ENCODE results near the gene PDE1A. TPM values are rescaled to one million over a fixed set of nuclear protein-coding genes. Genes with fewer than 3 reads are reported as not detected.

Gene PDE1A
- total RNA-seq, 2 experiments from 2014 or later = not detected

- no peak overlapping the region for H3K27ac Mint-ChIP-seq
- H3K9me3 Mint-ChIP-seq = peaks cover 18% of the 10 kb centered on the region
- H3K27me3 Mint-ChIP-seq = no peaks in the 10 kb centered on the region
- H3K4me3 Mint-ChIP-seq = no peak overlapping the region
- no peak for DNase-seq
- H3K4me1 Mint-ChIP-seq = no peaks in the 10 kb centered on the region
- H3K36me3 Mint-ChIP-seq = no peaks in the 10 kb centered on the region
Observed at GRCh38 chr2:182379241-182379640, 47.6 kb downstream of the PDE1A start.

GRCh38 chr2:182378759-182379158 is 48.1 kb downstream of the PDE1A start:
- Mint-ChIP-seq H3K4me1 (no peaks in the 10 kb centered on the region), H3K4me3 (no peak overlapping the region)

GRCh38 chr2:182377467-182377866 is 49.4 kb downstream of the PDE1A start:
- H3K4me3 Mint-ChIP-seq = no peak overlapping the region
- no peak overlapping the region for H3K27ac Mint-ChIP-seq
- H3K4me1 Mint-ChIP-seq = no peaks in the 10 kb centered on the region
- DNase-seq = no peak
- H3K9me3 Mint-ChIP-seq = peaks cover 12% of the 10 kb centered on the region
- H3K36me3 Mint-ChIP-seq = no peaks in the 10 kb centered on the region
- no peaks in the 10 kb centered on the region for H3K27me3 Mint-ChIP-seq

More at GRCh38 chr2:182378759-182379158, 48.1 kb downstream of the PDE1A start:
- no peak overlapping the region for H3K27ac Mint-ChIP-seq
- no peaks in the 10 kb centered on the region for H3K36me3 Mint-ChIP-seq
- no peaks in the 10 kb centered on the region for H3K27me3 Mint-ChIP-seq
- DNase-seq = no peak
- peaks cover 15% of the 10 kb centered on the region for H3K9me3 Mint-ChIP-seq

- Mint-ChIP-seq H3K9me3 (peaks cover 12% of the 10 kb centered on the region), H3K4me1 (no peaks in the 10 kb centered on the region), H3K36me3 (no peaks in the 10 kb centered on the region), H3K27me3 (no peaks in the 10 kb centered on the region), H3K4me3 (no peak overlapping the region), H3K27ac (no peak overlapping the region)
- no peak for DNase-seq
Observed at GRCh38 chr2:182375862-182376261, 51.0 kb downstream of the PDE1A start.

GRCh38 chr2:182372661-182373060 is 54.2 kb downstream of the PDE1A start:
- no peak for DNase-seq
- Mint-ChIP-seq H3K9me3 (peaks cover 12% of the 10 kb centered on the region), H3K27ac (no peak overlapping the region), H3K36me3 (no peaks in the 10 kb centered on the region), H3K4me3 (no peak overlapping the region), H3K4me1 (no peaks in the 10 kb centered on the region), H3K27me3 (no peaks in the 10 kb centered on the region)

GRCh38 chr2:182368996-182369395 is 57.8 kb downstream of the PDE1A start:
- no peak overlapping the region for H3K4me3 Mint-ChIP-seq

GRCh38 chr2:182368446-182368845 is 58.4 kb downstream of the PDE1A start:
- no peak for DNase-seq
- H3K4me1 Mint-ChIP-seq = no peaks in the 10 kb centered on the region
- H3K27ac Mint-ChIP-seq = no peak overlapping the region
- H3K4me3 Mint-ChIP-seq = no peak overlapping the region
- H3K36me3 Mint-ChIP-seq = no peaks in the 10 kb centered on the region
- H3K27me3 Mint-ChIP-seq = no peaks in the 10 kb centered on the region
- H3K9me3 Mint-ChIP-seq = peaks cover 1% of the 10 kb centered on the region

More at GRCh38 chr2:182368996-182369395, 57.8 kb downstream of the PDE1A start:
- Mint-ChIP-seq H3K4me1 (no peaks in the 10 kb centered on the region), H3K27me3 (no peaks in the 10 kb centered on the region), H3K9me3 (peaks cover 5% of the 10 kb centered on the region), H3K27ac (no peak overlapping the region), H3K36me3 (no peaks in the 10 kb centered on the region)
- no peak for DNase-seq

GRCh38 chr2:182367401-182367800 is 59.4 kb downstream of the PDE1A start:
- Mint-ChIP-seq H3K4me1 (no peaks in the 10 kb centered on the region), H3K27ac (no peak overlapping the region), H3K27me3 (no peaks in the 10 kb centered on the region), H3K4me3 (no peak overlapping the region), H3K36me3 (no peaks in the 10 kb centered on the region), H3K9me3 (peaks cover 3% of the 10 kb centered on the region)
- no peak for DNase-seq

GRCh38 chr2:182366628-182367027 is 60.2 kb downstream of the PDE1A start:
- Mint-ChIP-seq H3K4me3 (no peak overlapping the region), H3K27me3 (no peaks in the 10 kb centered on the region), H3K9me3 (peaks cover 3% of the 10 kb centered on the region), H3K4me1 (no peaks in the 10 kb centered on the region), H3K27ac (no peak overlapping the region), H3K36me3 (no peaks in the 10 kb centered on the region)
- DNase-seq = no peak

- Mint-ChIP-seq H3K36me3 (no peaks in the 10 kb centered on the region), H3K27me3 (no peaks in the 10 kb centered on the region), H3K4me3 (no peak overlapping the region), H3K4me1 (no peaks in the 10 kb centered on the region), H3K27ac (no peak overlapping the region), H3K9me3 (peaks cover 3% of the 10 kb centered on the region)
- no peak for DNase-seq
Observed at GRCh38 chr2:182365855-182366254, 61.0 kb downstream of the PDE1A start.

- no peaks in the 10 kb centered on the region for H3K27me3 Mint-ChIP-seq
- H3K27ac Mint-ChIP-seq = no peak overlapping the region
- H3K9me3 Mint-ChIP-seq = peaks cover 3% of the 10 kb centered on the region
- no peak overlapping the region for H3K4me3 Mint-ChIP-seq
- H3K4me1 Mint-ChIP-seq = no peaks in the 10 kb centered on the region
- H3K36me3 Mint-ChIP-seq = no peaks in the 10 kb centered on the region
- no peak for DNase-seq
Observed at GRCh38 chr2:182361477-182361876, 65.4 kb downstream of the PDE1A start.

GRCh38 chr2:182360663-182361260 is 66.1 kb downstream of the PDE1A start:
- no peak overlapping the region for H3K4me3 Mint-ChIP-seq
- no peak overlapping the region for H3K27ac Mint-ChIP-seq
- no peaks in the 10 kb centered on the region for H3K4me1 Mint-ChIP-seq
- peaks cover 3% of the 10 kb centered on the region for H3K9me3 Mint-ChIP-seq
- H3K27me3 Mint-ChIP-seq = no peaks in the 10 kb centered on the region
- DNase-seq = no peak
- no peaks in the 10 kb centered on the region for H3K36me3 Mint-ChIP-seq

- Mint-ChIP-seq H3K27ac (no peak overlapping the region), H3K36me3 (no peaks in the 10 kb centered on the region), H3K4me3 (no peak overlapping the region), H3K27me3 (no peaks in the 10 kb centered on the region), H3K4me1 (no peaks in the 10 kb centered on the region), H3K9me3 (peaks cover 3% of the 10 kb centered on the region)
- DNase-seq = no peak
Observed at GRCh38 chr2:182359990-182360662, 66.7 kb downstream of the PDE1A start.

- H3K27ac Mint-ChIP-seq = no peak overlapping the region
- no peak for DNase-seq
Observed at GRCh38 chr2:182359027-182359989, 67.5 kb downstream of the PDE1A start.

GRCh38 chr2:182358601-182359000 is 68.2 kb downstream of the PDE1A start:
- Mint-ChIP-seq H3K27me3 (no peaks in the 10 kb centered on the region), H3K27ac (no peak overlapping the region), H3K9me3 (peaks cover 3% of the 10 kb centered on the region), H3K36me3 (no peaks in the 10 kb centered on the region), H3K4me1 (no peaks in the 10 kb centered on the region), H3K4me3 (no peak overlapping the region)
- no peak for DNase-seq

More at GRCh38 chr2:182359027-182359989, 67.5 kb downstream of the PDE1A start:
- Mint-ChIP-seq H3K27me3 (no peaks in the 10 kb centered on the region), H3K4me3 (no peak overlapping the region), H3K36me3 (no peaks in the 10 kb centered on the region), H3K9me3 (peaks cover 3% of the 10 kb centered on the region), H3K4me1 (no peaks in the 10 kb centered on the region)

Measured in activated naive CD8-positive, alpha-beta T cell treated with anti-CD3 and anti-CD28 coated beads for 36 hours (primary cell).